Peyer's patch (tissue), 4 donors: Measurements from ENCODE around the gene FUOM.

Experiments
- CTCF ChIP-seq, 6 experiments: fragments of 450-650 bp in 4 of 6; fragments of 200-600 bp in 2 of 6; sonication (generic) in 1 of 6; IDR thresholded peaks; one replicate each; pipeline ENCODE4 v1.5.1; 2017 to 2019; ENCODE audit warnings: antibody characterized with exemption in 6 of 6, mild to moderate bottlenecking in 3 of 6, moderate library complexity in 1 of 6
- POLR2A ChIP-seq, 2 donors: fragments of 450-650 bp; IDR thresholded peaks; one replicate each; pipeline ENCODE4 v1.5.1; 2017; ENCODE audit warnings: antibody characterized with exemption in 2 of 2, mild to moderate bottlenecking in 2 of 2, moderate library complexity in 2 of 2

- TF ChIP-seq CTCF (IDR thresholded peaks at IDR 0.05), result no peak
- no peak for TF ChIP-seq POLR2A (IDR thresholded peaks at IDR 0.05)
These were observed 47.5 kb upstream of the FUOM start for GRCh38 chr10:133405272-133405671.
